Brain microvascular endothelial cell (primary cell): ENCODE measurements around the gene THBS2.

Source experiments
- DNase-seq: peaks from one replicate; pipeline ENCODE4 v3.0.0-alpha.2; 2020
- H3K27ac ChIP-seq: fragments of 250-450 bp; sonication (Bioruptor Pico); 2 replicates; pipeline ENCODE4 v1.5.1; 2020; ENCODE audit warnings: mild to moderate bottlenecking, moderate library complexity
- H3K27me3 ChIP-seq: fragments of 250-450 bp; sonication (Bioruptor Pico); replicated peaks from 2 replicates; pipeline ENCODE4 v1.5.1; 2020; ENCODE audit warnings: mild to moderate bottlenecking
- H3K36me3 ChIP-seq: fragments of 250-450 bp; sonication (Bioruptor Pico); replicated peaks from 2 replicates; pipeline ENCODE4 v1.5.1; 2020; ENCODE audit warnings: mild to moderate bottlenecking
- H3K4me3 ChIP-seq: 2 replicates; pipeline ENCODE4 v1.5.1; 2011; ENCODE audit warnings: low read depth, mild to moderate bottlenecking, control low read depth, low read length, moderate library complexity
- CTCF ChIP-seq: IDR thresholded peaks from 2 replicates; pipeline ENCODE4 v1.5.1; 2011; ENCODE audit warnings: low read depth, mild to moderate bottlenecking, moderate library complexity, low read length, control low read depth, inconsistent platforms; ENCODE audit errors: missing control alignments
- in situ Hi-C: cut with HindIII; loops from 2 replicates; pipeline ENCODE4 v1.10.0; 2017; ENCODE audit warnings: low sequenced_read_pairs, low pct_ligation_motif_present

Gene THBS2

GRCh38 chr6:169230946-169231789 lies 22.5 kb downstream of the THBS2 start:
- in situ Hi-C loops, result no loop called here
- Histone ChIP-seq H3K27ac (no peak overlapping the region), H3K27me3 (no peaks in the 10 kb centered on the region), H3K36me3 (peaks cover 91% of the 10 kb centered on the region), H3K4me3 (no peak overlapping the region)
- no peak for DNase-seq
- TF ChIP-seq CTCF, result no peak

- no peak for DNase-seq
- Histone ChIP-seq H3K36me3 (peaks cover 96% of the 10 kb centered on the region), H3K4me3 (no peak overlapping the region), H3K27me3 (no peaks in the 10 kb centered on the region), H3K27ac (no peak overlapping the region)
- in situ Hi-C loops, result no loop called here
- TF ChIP-seq CTCF, result no peak
Measured at GRCh38 chr6:169230322-169230665, 23.4 kb downstream of the THBS2 start.

- DNase-seq, result no peak
- H3K4me3 ChIP-seq, result no peak overlapping the region
- H3K27me3 ChIP-seq, result no peaks in the 10 kb centered on the region
- in situ Hi-C loops, result no loop called here
- H3K27ac ChIP-seq, result no peak overlapping the region
- no peak for TF ChIP-seq CTCF
- peaks cover 98% of the 10 kb centered on the region for H3K36me3 ChIP-seq
Measured at GRCh38 chr6:169229615-169230321, 23.9 kb downstream of the THBS2 start.

DNA sequence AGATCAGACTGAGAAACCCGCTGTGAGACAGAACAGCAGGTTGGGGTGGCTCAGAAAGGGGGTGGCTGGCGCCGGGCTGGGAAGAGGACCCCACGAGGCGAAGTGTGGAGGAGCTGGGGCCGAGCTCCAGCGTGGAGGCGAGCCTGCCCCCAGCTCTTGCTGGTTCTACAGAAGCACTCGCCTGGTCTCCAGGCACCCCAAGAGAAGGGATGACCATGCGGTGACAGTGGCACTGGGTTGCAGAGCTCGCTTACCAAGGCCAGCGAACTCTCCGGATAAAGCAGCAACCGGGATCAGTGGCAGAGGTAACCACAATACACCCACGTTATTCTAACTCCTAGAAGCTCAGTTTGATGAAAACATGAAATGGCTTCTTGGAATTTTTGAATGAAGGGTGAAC lies 26.5 kb downstream of the THBS2 start:
- Histone ChIP-seq H3K27me3 (no peaks in the 10 kb centered on the region), H3K27ac (no peak overlapping the region), H3K36me3 (peaks cover 95% of the 10 kb centered on the region), H3K4me3 (no peak overlapping the region)
- no peak for TF ChIP-seq CTCF
- in situ Hi-C loops, result no loop called here
- DNase-seq, result no peak

DNA sequence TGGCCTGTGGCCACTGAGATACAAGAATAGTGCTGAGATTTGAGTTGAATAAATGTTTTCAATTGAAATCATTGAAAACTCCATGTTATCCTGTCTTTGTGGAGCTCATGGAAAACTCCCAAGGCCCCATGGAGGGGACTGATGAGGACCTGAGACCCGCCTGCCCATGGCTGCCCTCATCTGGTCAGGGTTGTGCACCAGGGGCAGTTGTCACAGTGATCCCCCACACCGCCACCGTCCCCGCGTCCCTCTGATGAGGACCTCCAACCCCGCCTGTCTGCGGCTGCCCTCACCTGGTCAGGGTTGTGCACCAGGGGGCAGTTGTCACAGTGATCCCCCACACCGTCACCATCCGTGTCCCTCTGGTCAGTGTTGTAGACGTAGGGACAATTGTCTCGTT lies 27.8 kb downstream of the THBS2 start:
- H3K36me3 ChIP-seq, result peaks cover 95% of the 10 kb centered on the region
- peak; percentile 18 for TF ChIP-seq CTCF
- H3K4me3 ChIP-seq, result no peak overlapping the region
- no peak for DNase-seq
- no peaks in the 10 kb centered on the region for H3K27me3 ChIP-seq
- in situ Hi-C loops, result no loop called here
- no peak overlapping the region for H3K27ac ChIP-seq
